ENCODE results near the gene ZSWIM5. TPM values are rescaled to one million over a fixed set of nuclear protein-coding genes. Genes with fewer than 3 reads are reported as not detected.
"Not testable (repeated sequence)": the region's sequence is repeated elsewhere in the genome, so short reads cannot be mapped to it uniquely, and the experiment has no call there.

ZSWIM5 gene
- 0.05 TPM in 1 of 2 replicates, not detected in the other for total RNA-seq
- 0.05 TPM for polyA plus RNA-seq (2012)

GRCh38 chr1:45205910-45206721 is at the start of gene ZSWIM5:
Gene ZSWIM5 (minus strand): TSS chr1:45206605. CDS start chr1:45206350, 255 bp downstream.
- DNase-seq (ENCODE audit: low read depth) = peak; percentile 22

- no peak for DNase-seq (ENCODE audit: low read depth)
Observed at GRCh38 chr1:45254490-45254889, 48.1 kb upstream of the ZSWIM5 start.

GRCh38 chr1:45250544-45250943 is 44.1 kb upstream of the ZSWIM5 start:
- DNase-seq (ENCODE audit: low read depth) = no peak

- DNase-seq (ENCODE audit: low read depth) = not testable (repeated sequence)
Observed at GRCh38 chr1:45248004-45248403, 41.6 kb upstream of the ZSWIM5 start.

- no peak for DNase-seq (ENCODE audit: low read depth)
Observed at GRCh38 chr1:45246760-45247159, 40.4 kb upstream of the ZSWIM5 start.

- not testable (repeated sequence) for DNase-seq (ENCODE audit: low read depth)
Observed at GRCh38 chr1:45246359-45246758, 40.0 kb upstream of the ZSWIM5 start.

- no peak for DNase-seq (ENCODE audit: low read depth)
Observed at GRCh38 chr1:45244660-45245059, 38.3 kb upstream of the ZSWIM5 start.

- no peak for DNase-seq (ENCODE audit: low read depth)
Observed at GRCh38 chr1:45243476-45244343, 37.3 kb upstream of the ZSWIM5 start.

GRCh38 chr1:45238846-45239245 is 32.4 kb upstream of the ZSWIM5 start:
- no peak for DNase-seq (ENCODE audit: low read depth)

GRCh38 chr1:45236136-45236535 is 29.7 kb upstream of the ZSWIM5 start:
- no peak for DNase-seq (ENCODE audit: low read depth)

GRCh38 chr1:45230537-45230936 is 24.1 kb upstream of the ZSWIM5 start:
- DNase-seq (ENCODE audit: low read depth) = no peak

GRCh38 chr1:45225598-45225997 is 19.2 kb upstream of the ZSWIM5 start:
- no peak for DNase-seq (ENCODE audit: low read depth)

GRCh38 chr1:45223710-45224109 is 17.3 kb upstream of the ZSWIM5 start:
- not testable (repeated sequence) for DNase-seq (ENCODE audit: low read depth)

GRCh38 chr1:45221716-45222115 is 15.3 kb upstream of the ZSWIM5 start:
- no peak for DNase-seq (ENCODE audit: low read depth)

- DNase-seq (ENCODE audit: low read depth) = no peak
Observed at GRCh38 chr1:45216861-45217260, 10.5 kb upstream of the ZSWIM5 start.

GRCh38 chr1:45216200-45216541 is 9.8 kb upstream of the ZSWIM5 start:
- no peak for DNase-seq (ENCODE audit: low read depth)

- DNase-seq (ENCODE audit: low read depth) = no peak
Observed at GRCh38 chr1:45215485-45216199, 9.2 kb upstream of the ZSWIM5 start.

GRCh38 chr1:45213892-45214291 is 7.5 kb upstream of the ZSWIM5 start:
- DNase-seq (ENCODE audit: low read depth) = no peak

GRCh38 chr1:45211076-45211475 is 4.7 kb upstream of the ZSWIM5 start:
- no peak for DNase-seq (ENCODE audit: low read depth)

GRCh38 chr1:45206808-45207623 is 611 bp upstream of the ZSWIM5 start:
- DNase-seq (ENCODE audit: low read depth) = no peak

Measured in myocyte (in vitro differentiated cells).